DOHH2 (cell line): ENCODE measurements around the gene COL4A3.

Experiments
- H3F3A ChIP-seq: fragments of 200-600 bp; sonication (generic), shearing (Covaris generic); 2 replicates; pipeline ENCODE4 v1.6.0; 2016; ENCODE audit warnings: antibody characterized with exemption, mild to moderate bottlenecking; ENCODE audit not compliant: control insufficient read depth, insufficient read depth
- H3K27ac ChIP-seq: fragments of 200-600 bp; sonication (generic); 2 replicates; pipeline ENCODE4 v1.5.1; 2014; ENCODE audit warnings: low read depth, mild to moderate bottlenecking, low read length, moderate library complexity
- H3K27me3 ChIP-seq: fragments of 200-600 bp; sonication (generic); 2 replicates; pipeline ENCODE4 v1.6.1; 2014; ENCODE audit warnings: mild to moderate bottlenecking, low read length, mixed read lengths; ENCODE audit not compliant: control insufficient read depth
- H3K36me3 ChIP-seq: fragments of 200-600 bp; sonication (generic); 2 replicates; pipeline ENCODE4 v1.6.1; 2014; ENCODE audit warnings: mild to moderate bottlenecking, low read length, moderate library complexity, mixed read lengths; ENCODE audit not compliant: control insufficient read depth
- H3K4me1 ChIP-seq: fragments of 200-600 bp; sonication (generic); 2 replicates; pipeline ENCODE4 v1.6.1; 2014; ENCODE audit warnings: mild to moderate bottlenecking, low read length, mixed read lengths; ENCODE audit not compliant: control insufficient read depth
- H3K4me2 ChIP-seq: fragments of 200-600 bp; sonication (generic); 2 replicates; pipeline ENCODE4 v1.6.0; 2014; ENCODE audit warnings: mild to moderate bottlenecking, low read length, moderate library complexity
- H3K4me3 ChIP-seq: fragments of 200-600 bp; sonication (generic); 2 replicates; pipeline ENCODE4 v1.5.1; 2014; ENCODE audit warnings: mild to moderate bottlenecking, low read length, mixed read lengths
- H3K79me2 ChIP-seq: fragments of 200-600 bp; sonication (generic); 2 replicates; pipeline ENCODE4 v1.6.1; 2014; ENCODE audit warnings: mild to moderate bottlenecking, low read length, mixed read lengths; ENCODE audit not compliant: control insufficient read depth
- H3K9me2 ChIP-seq: fragments of 200-600 bp; sonication (generic); replicated peaks from 2 replicates; pipeline ENCODE4 v1.6.1; 2014; ENCODE audit warnings: mild to moderate bottlenecking, low read length, mixed read lengths; ENCODE audit not compliant: control insufficient read depth
- H3K9me3 ChIP-seq: fragments of 200-600 bp; sonication (generic); 2 replicates; pipeline ENCODE4 v1.6.1; 2014; ENCODE audit warnings: antibody characterized with exemption, low read length, mixed read lengths; ENCODE audit not compliant: control insufficient read depth, insufficient read depth
- H4K20me1 ChIP-seq: fragments of 200-600 bp; sonication (generic); 2 replicates; pipeline ENCODE4 v1.6.0; 2014; ENCODE audit warnings: low read depth, mild to moderate bottlenecking, antibody characterized with exemption, low read length, moderate library complexity; ENCODE audit not compliant: control insufficient read depth, insufficient read depth
- CTCF ChIP-seq: fragments of 200-600 bp; sonication (generic); IDR thresholded peaks from one replicate; pipeline ENCODE4 v1.5.1; 2014; ENCODE audit warnings: antibody characterized with exemption, mild to moderate bottlenecking, low read depth, low read length; ENCODE audit not compliant: poor library complexity, severe bottlenecking
- EZH2phosphoT487 ChIP-seq: fragments of 200-600 bp; sonication (generic); IDR thresholded peaks from 2 replicates; pipeline ENCODE4 v1.6.1; 2017; ENCODE audit warnings: borderline replicate concordance, mild to moderate bottlenecking, antibody characterized with exemption, low read length, moderate library complexity, mixed read lengths

The COL4A3 gene

GRCh38 chr2:227310756-227311110, 146.3 kb downstream of the COL4A3 start:
- Histone ChIP-seq H3K9me2 (no peaks in the 10 kb centered on the region), H3K27ac (no peak overlapping the region), H3K27me3 (no peaks in the 10 kb centered on the region), H3K4me2 (no peak overlapping the region), H3K9me3 (no peaks in the 10 kb centered on the region), H3K79me2 (no peaks in the 10 kb centered on the region), H3K4me3 (no peak overlapping the region), H3F3A (no peaks in the 10 kb centered on the region), H4K20me1 (no peaks in the 10 kb centered on the region), H3K36me3 (no peaks in the 10 kb centered on the region), H3K4me1 (no peaks in the 10 kb centered on the region)
- TF ChIP-seq CTCF, result no peak

- Histone ChIP-seq H4K20me1 (no peaks in the 10 kb centered on the region), H3F3A (no peaks in the 10 kb centered on the region), H3K27me3 (no peaks in the 10 kb centered on the region), H3K9me3 (no peaks in the 10 kb centered on the region), H3K36me3 (no peaks in the 10 kb centered on the region), H3K4me2 (no peak overlapping the region), H3K4me1 (no peaks in the 10 kb centered on the region), H3K79me2 (no peaks in the 10 kb centered on the region), H3K9me2 (no peaks in the 10 kb centered on the region), H3K27ac (no peak overlapping the region), H3K4me3 (no peak overlapping the region)
- TF ChIP-seq EZH2phosphoT487, result no peak
- no peak for TF ChIP-seq CTCF
Observed at GRCh38 chr2:227311861-227312506, 147.6 kb downstream of the COL4A3 start.

GRCh38 chr2:227312579-227312978, 148.2 kb downstream of the COL4A3 start:
- no peak overlapping the region for H3K27ac ChIP-seq
- H3K4me1 ChIP-seq, result no peaks in the 10 kb centered on the region
- no peaks in the 10 kb centered on the region for H3K36me3 ChIP-seq
- no peak overlapping the region for H3K4me3 ChIP-seq
- no peak overlapping the region for H3K4me2 ChIP-seq
- no peaks in the 10 kb centered on the region for H3K79me2 ChIP-seq
- no peaks in the 10 kb centered on the region for H3F3A ChIP-seq
- TF ChIP-seq EZH2phosphoT487, result no peak
- no peak for TF ChIP-seq CTCF
- H3K27me3 ChIP-seq, result no peaks in the 10 kb centered on the region
- no peaks in the 10 kb centered on the region for H4K20me1 ChIP-seq
- H3K9me2 ChIP-seq, result no peaks in the 10 kb centered on the region
- H3K9me3 ChIP-seq, result no peaks in the 10 kb centered on the region

- no peaks in the 10 kb centered on the region for H3F3A ChIP-seq
- H3K4me3 ChIP-seq, result no peak overlapping the region
- no peak overlapping the region for H3K4me2 ChIP-seq
- H3K36me3 ChIP-seq, result no peaks in the 10 kb centered on the region
- H3K27ac ChIP-seq, result no peak overlapping the region
- no peak for TF ChIP-seq EZH2phosphoT487
- no peak for TF ChIP-seq CTCF
- H3K79me2 ChIP-seq, result no peaks in the 10 kb centered on the region
- H3K9me2 ChIP-seq, result no peaks in the 10 kb centered on the region
- H4K20me1 ChIP-seq, result no peaks in the 10 kb centered on the region
- H3K4me1 ChIP-seq, result no peaks in the 10 kb centered on the region
- H3K9me3 ChIP-seq, result no peaks in the 10 kb centered on the region
- H3K27me3 ChIP-seq, result no peaks in the 10 kb centered on the region
Observed at GRCh38 chr2:227313310-227313709, 148.9 kb downstream of the COL4A3 start.
